Neutrophil (primary cell): ENCODE data around the gene OPA3.

Source experiments
- H3K27ac ChIP-seq: fragments of 200-600 bp; sonication (generic); 2 replicates; pipeline ENCODE4 v1.5.1; 2016; ENCODE audit warnings: mild to moderate bottlenecking, moderate library complexity
- H3K27me3 ChIP-seq: fragments of 200-600 bp; sonication (generic); 2 replicates; pipeline ENCODE4 v1.6.0; 2016; ENCODE audit warnings: mild to moderate bottlenecking
- H3K36me3 ChIP-seq: fragments of 200-600 bp; sonication (generic); 2 replicates; pipeline ENCODE4 v1.5.1; 2017
- H3K4me1 ChIP-seq, 2 experiments: fragments of 200-600 bp in 1 of 2; sonication (generic) in 1 of 2; 1 replicate in 1 of 2; 2 replicates in 1 of 2; pipeline versions ENCODE4 v1.5.1 to v1.6.1; 2013 to 2016; ENCODE audit warnings: low read depth in 1 of 2, low read length in 1 of 2, mild to moderate bottlenecking in 1 of 2, moderate library complexity in 1 of 2; ENCODE audit not compliant: control insufficient read depth in 1 of 2, insufficient read depth in 1 of 2
- H3K4me3 ChIP-seq, 2 experiments: fragments of 200-600 bp in 1 of 2; sonication (generic) in 1 of 2; 1 replicate in 1 of 2; 2 replicates in 1 of 2; pipeline ENCODE4 v1.5.1; 2013 to 2016; ENCODE audit warnings: low read depth in 1 of 2, low read length in 1 of 2, mild to moderate bottlenecking in 1 of 2, moderate library complexity in 1 of 2
- H3K9me3 ChIP-seq: fragments of 200-600 bp; sonication (generic); 2 replicates; pipeline ENCODE4 v1.5.1; 2016
- TF ChIP-seq, protein P1 (sequence below): fragments of 200-600 bp; sonication (generic); IDR thresholded peaks from 2 replicates; pipeline ENCODE4 v1.5.1; 2016; ENCODE audit warnings: antibody characterized with exemption

Gene OPA3

DNA sequence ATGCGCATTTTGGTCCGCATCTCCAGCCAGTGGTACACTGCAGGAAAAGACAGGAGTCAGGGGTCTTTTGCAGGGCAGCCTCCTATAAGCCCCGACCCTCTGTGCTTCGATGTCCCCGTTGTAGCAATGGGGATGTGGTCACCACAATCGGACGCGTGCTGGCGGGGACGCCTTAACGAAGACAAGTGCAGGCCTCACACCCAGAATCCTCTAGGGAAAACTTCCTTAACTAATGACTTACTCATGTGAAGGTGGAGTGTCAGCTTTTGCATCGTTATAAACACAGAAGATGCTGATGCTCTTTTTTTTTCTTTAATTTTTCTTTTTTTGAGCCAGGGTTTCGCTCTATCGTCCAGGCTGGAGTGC is 55.2 kb downstream of the OPA3 start:
- no peak overlapping the region for H3K4me3 ChIP-seq
- TF ChIP-seq, protein P1, sequence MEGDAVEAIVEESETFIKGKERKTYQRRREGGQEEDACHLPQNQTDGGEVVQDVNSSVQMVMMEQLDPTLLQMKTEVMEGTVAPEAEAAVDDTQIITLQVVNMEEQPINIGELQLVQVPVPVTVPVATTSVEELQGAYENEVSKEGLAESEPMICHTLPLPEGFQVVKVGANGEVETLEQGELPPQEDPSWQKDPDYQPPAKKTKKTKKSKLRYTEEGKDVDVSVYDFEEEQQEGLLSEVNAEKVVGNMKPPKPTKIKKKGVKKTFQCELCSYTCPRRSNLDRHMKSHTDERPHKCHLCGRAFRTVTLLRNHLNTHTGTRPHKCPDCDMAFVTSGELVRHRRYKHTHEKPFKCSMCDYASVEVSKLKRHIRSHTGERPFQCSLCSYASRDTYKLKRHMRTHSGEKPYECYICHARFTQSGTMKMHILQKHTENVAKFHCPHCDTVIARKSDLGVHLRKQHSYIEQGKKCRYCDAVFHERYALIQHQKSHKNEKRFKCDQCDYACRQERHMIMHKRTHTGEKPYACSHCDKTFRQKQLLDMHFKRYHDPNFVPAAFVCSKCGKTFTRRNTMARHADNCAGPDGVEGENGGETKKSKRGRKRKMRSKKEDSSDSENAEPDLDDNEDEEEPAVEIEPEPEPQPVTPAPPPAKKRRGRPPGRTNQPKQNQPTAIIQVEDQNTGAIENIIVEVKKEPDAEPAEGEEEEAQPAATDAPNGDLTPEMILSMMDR = no peak
- no peaks in the 10 kb centered on the region for H3K27me3 ChIP-seq
- peaks cover 6% of the 10 kb centered on the region for H3K9me3 ChIP-seq
- peak overlapping the region; percentile 63 for H3K27ac ChIP-seq
- peaks cover 51% of the 10 kb centered on the region for H3K36me3 ChIP-seq
- H3K4me1 ChIP-seq = peaks cover 42 to 53% of the 10 kb centered on the region in 2 experiments

DNA sequence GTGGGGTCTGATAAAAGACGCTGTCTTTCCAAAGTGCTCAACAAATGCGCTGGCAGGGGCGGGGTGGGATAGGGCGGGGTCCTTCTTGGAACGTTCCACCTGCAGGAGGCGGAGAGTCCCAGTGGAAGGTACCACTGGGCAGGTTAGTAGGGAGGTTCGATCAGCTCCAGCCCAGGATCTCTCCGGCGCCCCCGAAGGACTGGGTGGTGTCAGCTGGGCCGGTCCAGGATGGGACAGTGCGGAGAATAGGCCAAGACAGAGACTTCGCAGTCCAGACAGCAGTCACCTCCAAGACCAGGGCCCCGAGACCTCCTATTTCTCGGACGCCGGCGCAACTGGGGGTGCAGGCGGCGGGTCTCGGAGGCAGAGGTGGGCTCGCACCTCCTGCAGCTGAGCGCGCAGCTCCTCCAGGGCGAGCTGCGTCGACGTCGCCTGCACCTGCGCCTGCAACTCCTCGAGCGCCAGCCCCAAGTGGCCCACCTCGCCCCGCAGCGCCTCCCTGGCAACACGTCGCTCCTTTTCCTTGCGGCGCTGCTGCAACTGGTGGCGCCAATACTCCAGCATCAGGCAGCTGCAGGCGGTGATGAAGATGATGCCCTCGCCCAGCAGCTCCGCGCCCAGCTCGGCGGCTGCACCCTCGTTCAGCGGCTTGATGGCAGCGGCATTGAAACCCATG is 55.7 kb downstream of the OPA3 start:
- peaks cover 6% of the 10 kb centered on the region for H3K9me3 ChIP-seq
- H3K36me3 ChIP-seq = peaks cover 56% of the 10 kb centered on the region
- H3K4me3 ChIP-seq = no peak overlapping the region
- H3K27me3 ChIP-seq = no peaks in the 10 kb centered on the region
- H3K4me1 ChIP-seq = peaks cover 46 to 57% of the 10 kb centered on the region in 2 experiments
- peak overlapping the region; percentile 63 for H3K27ac ChIP-seq
- TF ChIP-seq, protein P1 = no peak

DNA sequence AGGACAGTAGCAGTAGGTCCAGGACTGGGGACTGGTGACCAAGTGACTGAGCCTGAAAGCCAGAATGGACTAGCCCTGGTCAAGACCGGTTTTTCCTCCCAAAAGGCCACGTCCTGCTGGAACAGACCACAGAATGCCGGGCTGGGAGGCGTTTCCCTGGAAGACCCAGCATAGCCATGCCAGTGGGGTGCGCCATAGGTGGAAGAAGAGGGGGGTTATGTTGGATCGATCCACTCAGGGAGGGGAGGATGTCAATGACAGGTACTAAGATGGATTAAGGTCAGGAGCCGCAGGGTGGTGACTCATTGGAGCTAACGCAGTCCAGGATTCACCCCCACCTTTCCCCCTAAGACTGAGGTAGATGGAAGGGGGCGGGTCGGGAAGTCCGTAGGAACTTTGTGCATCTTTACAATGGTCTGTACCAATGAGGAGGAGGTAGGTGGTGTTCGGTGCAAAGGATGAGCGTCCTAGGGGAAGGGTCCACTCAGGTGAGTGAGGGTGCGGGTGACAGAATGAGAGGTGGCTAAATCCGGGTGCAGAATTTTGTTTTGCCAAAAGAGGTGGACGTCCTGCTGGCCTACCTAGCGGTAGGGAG is 56.4 kb downstream of the OPA3 start:
- H3K36me3 ChIP-seq = peaks cover 62% of the 10 kb centered on the region
- H3K4me3 ChIP-seq = no peak overlapping the region
- no peaks in the 10 kb centered on the region for H3K27me3 ChIP-seq
- TF ChIP-seq, protein P1 = no peak
- peaks cover 6% of the 10 kb centered on the region for H3K9me3 ChIP-seq
- H3K4me1 ChIP-seq = peaks cover 52 to 63% of the 10 kb centered on the region in 2 experiments
- H3K27ac ChIP-seq = peak overlapping the region; percentile 63

DNA sequence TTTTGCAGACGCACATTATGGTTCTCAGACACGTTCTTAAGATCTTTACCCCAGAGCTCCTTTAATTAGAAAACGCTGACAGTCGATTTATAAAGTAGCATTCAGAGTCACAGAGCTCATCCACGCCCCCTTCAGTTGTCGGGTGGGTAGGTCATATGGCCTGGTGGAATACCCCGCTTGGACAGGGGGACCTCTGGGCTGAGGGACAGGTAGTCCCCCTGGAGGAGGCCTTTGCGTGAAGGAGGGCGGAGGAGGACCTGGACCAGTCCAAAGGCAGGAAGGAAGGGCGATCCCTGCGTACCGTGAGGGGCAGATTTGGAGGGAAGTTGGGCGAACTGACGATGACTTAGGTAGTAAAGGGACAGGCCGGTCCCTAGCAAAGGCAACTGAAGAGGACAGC is 56.9 kb downstream of the OPA3 start:
- peaks cover 6% of the 10 kb centered on the region for H3K9me3 ChIP-seq
- peaks cover 68% of the 10 kb centered on the region for H3K36me3 ChIP-seq
- TF ChIP-seq, protein P1 = no peak
- no peaks in the 10 kb centered on the region for H3K27me3 ChIP-seq
- H3K4me1 ChIP-seq = peaks cover 57 to 68% of the 10 kb centered on the region in 2 experiments
- H3K4me3 ChIP-seq = no peak overlapping the region
- H3K27ac ChIP-seq = peak overlapping the region; percentile 63

DNA sequence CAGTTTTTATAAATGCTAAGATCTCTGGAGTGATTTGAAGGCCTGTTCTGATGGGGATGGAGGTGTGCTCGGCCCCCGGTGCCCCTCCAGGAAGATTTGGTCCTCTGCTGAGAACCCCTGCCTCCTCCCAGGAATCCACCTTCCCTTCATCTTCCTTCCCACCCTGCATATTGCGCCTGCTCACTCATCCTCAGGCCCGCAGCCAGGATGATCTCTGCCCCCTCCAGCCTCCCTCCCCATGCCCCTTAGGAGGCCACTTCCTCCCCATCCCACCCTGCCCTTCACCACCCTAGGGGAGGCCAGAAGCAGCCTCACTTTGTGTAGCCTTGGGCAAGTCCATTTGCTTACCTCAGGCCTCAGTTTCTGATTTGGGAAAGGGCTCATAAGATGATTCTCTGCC is 57.6 kb downstream of the OPA3 start:
- peaks cover 75% of the 10 kb centered on the region for H3K36me3 ChIP-seq
- peak overlapping the region; percentile 75 for H3K27ac ChIP-seq
- no peaks in the 10 kb centered on the region for H3K27me3 ChIP-seq
- peak overlapping the region in 1 of 2 experiments; percentile 11 for H3K4me3 ChIP-seq
- TF ChIP-seq, protein P1 = no peak
- peaks cover 6% of the 10 kb centered on the region for H3K9me3 ChIP-seq
- peaks cover 63 to 76% of the 10 kb centered on the region in 2 experiments for H3K4me1 ChIP-seq
